Colonic mucosa (tissue), 4 donors: ENCODE results near the gene LEMD3. TPM values are rescaled to one million over a fixed set of nuclear protein-coding genes. Genes with fewer than 3 reads are reported as not detected.
A peak's percentile ranks its signal among the peaks of the same experiment; 100 is the strongest.

Source experiments
- DNase-seq: peaks from one replicate; pipeline ENCODE4 v3.0.0-alpha.2; 2020
- H3K27ac ChIP-seq: fragments of 200-600 bp; one replicate; pipeline ENCODE4 v1.8.0; 2021
- H3K27me3 ChIP-seq: fragments of 200-600 bp; one replicate; pipeline ENCODE4 v1.8.0; 2021
- H3K36me3 ChIP-seq: fragments of 200-600 bp; one replicate; pipeline ENCODE4 v1.8.0; 2021
- H3K4me1 ChIP-seq: fragments of 200-600 bp; one replicate; pipeline ENCODE4 v1.8.0; 2021; ENCODE audit warnings: mild to moderate bottlenecking
- H3K4me3 ChIP-seq: fragments of 200-600 bp; one replicate; pipeline ENCODE4 v1.8.0; 2021
- H3K9ac ChIP-seq, 2 donors: one replicate each; pipeline ENCODE4 v1.7.0; 2013; ENCODE audit warnings: control low read depth in 2 of 2, low read depth in 2 of 2, low read length in 2 of 2
- H3K9me3 ChIP-seq: fragments of 200-600 bp; one replicate; pipeline ENCODE4 v1.8.0; 2021
- intact Hi-C: fragments of 100-400 bp; cut with DNase I; formaldehyde crosslinking; loops from one replicate; pipeline ENCODE4 v1.14.1; 2022
- total RNA-seq, 2 donors: library from RNA; stranded (reverse); fragmentation: NEBNext Ultra II Directional in 1 of 2; extraction: Animal tissue kit (Norgen Biotek cat#: 25700) in 1 of 2; gene quantifications; one replicate each; pipeline ENCODE4 v1.2.1, GENCODE V29; 2021
- TF ChIP-seq, protein P1 (sequence below): fragments of 200-600 bp; IDR thresholded peaks from one replicate; pipeline ENCODE4 v1.8.0; 2022; ENCODE audit warnings: antibody characterized with exemption, mild to moderate bottlenecking
- donor health status: healthy.
- donor health status: DM: no; HTN: no; CAD: no.
- donor health status: DM: no; HTN: no; CAD: no.

The LEMD3 gene
- 10 to 100 TPM; 28.9 to 35.6 TPM for total RNA-seq

DNA sequence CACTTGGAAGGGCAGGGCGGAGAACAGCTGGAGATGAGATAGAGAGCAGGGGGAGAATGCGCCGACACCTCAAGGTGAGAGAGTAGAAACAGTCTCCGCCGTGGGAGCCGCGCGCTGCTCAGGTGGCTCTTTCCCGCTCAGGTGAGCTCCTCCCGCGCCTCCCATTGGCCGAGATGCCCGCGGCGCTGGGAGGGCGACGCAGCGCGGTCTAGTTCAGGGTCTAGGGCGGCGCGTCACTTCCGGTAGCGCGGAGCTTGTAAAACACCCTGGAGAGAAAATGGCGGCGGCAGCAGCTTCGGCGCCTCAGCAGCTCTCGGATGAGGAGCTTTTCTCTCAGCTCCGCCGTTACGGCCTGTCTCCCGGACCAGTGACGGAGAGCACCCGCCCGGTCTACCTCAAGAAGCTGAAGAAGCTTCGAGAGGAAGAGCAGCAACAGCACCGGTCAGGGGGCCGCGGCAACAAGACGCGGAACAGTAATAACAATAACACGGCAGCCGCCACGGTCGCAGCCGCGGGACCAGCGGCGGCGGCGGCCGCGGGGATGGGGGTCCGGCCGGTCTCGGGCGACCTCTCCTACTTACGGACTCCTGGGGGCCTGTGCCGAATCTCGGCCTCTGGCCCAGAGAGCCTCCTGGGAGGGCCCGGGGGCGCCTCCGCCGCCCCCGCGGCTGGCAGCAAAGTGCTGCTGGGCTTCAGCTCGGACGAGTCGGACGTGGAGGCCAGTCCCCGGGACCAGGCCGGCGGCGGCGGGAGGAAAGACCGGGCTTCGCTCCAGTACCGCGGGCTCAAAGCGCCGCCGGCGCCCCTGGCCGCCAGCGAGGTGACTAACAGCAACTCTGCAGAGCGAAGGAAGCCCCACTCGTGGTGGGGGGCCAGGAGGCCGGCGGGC, at the start of gene LEMD3:
Gene LEMD3, plus strand, starts transcription at position 264 of the 889 bp plus-strand sequence. Its CDS starts 14 bp downstream, at position 278.
- TF ChIP-seq, protein P1, sequence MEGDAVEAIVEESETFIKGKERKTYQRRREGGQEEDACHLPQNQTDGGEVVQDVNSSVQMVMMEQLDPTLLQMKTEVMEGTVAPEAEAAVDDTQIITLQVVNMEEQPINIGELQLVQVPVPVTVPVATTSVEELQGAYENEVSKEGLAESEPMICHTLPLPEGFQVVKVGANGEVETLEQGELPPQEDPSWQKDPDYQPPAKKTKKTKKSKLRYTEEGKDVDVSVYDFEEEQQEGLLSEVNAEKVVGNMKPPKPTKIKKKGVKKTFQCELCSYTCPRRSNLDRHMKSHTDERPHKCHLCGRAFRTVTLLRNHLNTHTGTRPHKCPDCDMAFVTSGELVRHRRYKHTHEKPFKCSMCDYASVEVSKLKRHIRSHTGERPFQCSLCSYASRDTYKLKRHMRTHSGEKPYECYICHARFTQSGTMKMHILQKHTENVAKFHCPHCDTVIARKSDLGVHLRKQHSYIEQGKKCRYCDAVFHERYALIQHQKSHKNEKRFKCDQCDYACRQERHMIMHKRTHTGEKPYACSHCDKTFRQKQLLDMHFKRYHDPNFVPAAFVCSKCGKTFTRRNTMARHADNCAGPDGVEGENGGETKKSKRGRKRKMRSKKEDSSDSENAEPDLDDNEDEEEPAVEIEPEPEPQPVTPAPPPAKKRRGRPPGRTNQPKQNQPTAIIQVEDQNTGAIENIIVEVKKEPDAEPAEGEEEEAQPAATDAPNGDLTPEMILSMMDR = no peak
- peak within 1 kb of the TSS; percentile 91 to 93 for H3K9ac ChIP-seq
- peaks cover 14% of the 10 kb centered on the region for H3K4me1 ChIP-seq
- peak; percentile 95 for DNase-seq
- no peaks in the 10 kb centered on the region for H3K36me3 ChIP-seq
- H3K4me3 ChIP-seq = peak within 1 kb of the TSS; percentile 89
- intact Hi-C loops = no loop called here
- peak within 1 kb of the TSS; percentile 90 for H3K27ac ChIP-seq
- H3K27me3 ChIP-seq = no peaks in the 10 kb centered on the region
- H3K9me3 ChIP-seq = no peaks in the 10 kb centered on the region

DNA sequence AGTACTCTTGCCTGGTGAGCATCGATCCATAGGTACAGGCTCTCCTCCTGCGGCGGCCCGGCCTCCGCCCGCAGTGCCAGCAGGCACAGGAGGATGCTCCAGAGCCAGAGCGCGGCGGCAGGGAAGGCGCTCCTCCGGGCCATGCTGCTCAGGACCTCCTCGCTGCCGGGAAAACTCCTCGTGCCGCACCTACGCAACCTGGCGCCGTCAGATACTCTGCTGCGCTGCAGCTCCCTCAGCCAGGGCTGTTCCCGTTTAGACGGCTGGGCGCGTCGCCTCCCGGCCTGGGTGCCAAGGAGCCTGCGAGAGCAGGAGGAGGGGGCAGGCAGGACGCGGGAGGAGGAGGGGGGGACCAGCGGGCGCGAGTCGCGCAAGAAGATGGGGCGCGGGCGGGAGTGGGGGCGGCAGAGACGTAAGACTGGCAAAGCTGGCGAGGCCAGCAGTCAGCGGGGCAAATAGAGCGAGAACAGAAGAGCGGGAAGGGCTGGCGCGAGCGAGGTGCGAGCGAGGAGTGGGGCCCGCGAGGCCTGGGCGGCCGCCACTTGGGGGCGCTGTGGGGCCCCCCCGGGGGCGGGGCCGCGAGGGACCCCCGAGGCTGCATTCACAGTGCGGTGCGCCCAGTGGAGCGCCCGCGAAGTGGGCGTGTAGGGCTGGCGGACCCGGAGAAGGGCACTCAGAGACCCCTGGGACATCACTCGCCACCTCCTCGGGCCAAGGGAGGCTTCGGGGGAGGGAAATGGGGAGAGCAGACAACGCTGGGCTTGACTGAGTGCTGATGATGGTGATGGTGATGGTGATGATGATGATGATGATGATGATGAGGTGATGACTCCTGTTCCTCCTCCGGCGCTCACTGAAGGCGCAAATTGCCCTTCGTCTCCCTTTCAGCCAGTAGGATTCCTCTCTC, 48.1 kb upstream of the LEMD3 start, which contains the start of gene WIF1:
Gene WIF1, minus strand, starts transcription at position 257 of the 907 bp plus-strand sequence. Its CDS starts 114 bp downstream, at position 143.
- Histone ChIP-seq H3K9me3 (no peaks in the 10 kb centered on the region), H3K4me1 (peaks cover 10% of the 10 kb centered on the region), H3K9ac (no peak within 1 kb of the TSS), H3K27ac (no peak within 1 kb of the TSS), H3K27me3 (peaks cover 36% of the 10 kb centered on the region), H3K36me3 (no peaks in the 10 kb centered on the region), H3K4me3 (peak within 1 kb of the TSS; percentile 19)
- TF ChIP-seq, protein P1 = peak; percentile 27
- intact Hi-C loops = loop anchor here (5.0 kb wide), 1 partner anchor 229 kb away; no protein-coding TSS in a partner anchor
- DNase-seq = no peak

DNA sequence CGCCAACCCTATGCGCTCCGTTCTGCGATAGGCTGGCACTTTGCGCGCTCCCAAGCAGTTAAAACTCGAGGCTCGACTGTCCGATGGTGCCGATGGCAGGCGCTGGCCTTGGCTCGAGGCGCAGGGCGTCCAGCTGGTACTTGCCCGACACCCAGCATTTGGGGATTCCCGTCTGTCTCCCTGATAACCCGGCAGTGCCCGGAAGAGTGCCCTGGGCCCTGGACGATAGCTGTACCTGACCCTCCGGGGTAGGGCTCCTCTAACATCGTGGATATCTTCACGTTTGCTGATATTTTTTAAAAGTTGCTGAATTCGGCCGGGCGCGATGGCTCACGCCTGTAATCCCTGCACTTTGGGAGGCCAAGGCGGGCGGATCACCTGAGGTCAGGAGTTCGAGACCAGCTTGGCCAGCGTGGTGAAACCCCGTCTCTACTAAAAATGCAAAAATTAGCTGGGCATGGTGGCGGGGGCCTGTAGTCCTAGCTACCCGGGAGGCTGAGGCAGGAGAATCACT, 47.4 kb upstream of the LEMD3 start:
- Histone ChIP-seq H3K9ac (no peak overlapping the region), H3K9me3 (no peaks in the 10 kb centered on the region), H3K27ac (no peak overlapping the region), H3K4me3 (no peak overlapping the region), H3K36me3 (no peaks in the 10 kb centered on the region), H3K27me3 (peaks cover 36% of the 10 kb centered on the region), H3K4me1 (peaks cover 10% of the 10 kb centered on the region)
- DNase-seq = no peak
- TF ChIP-seq, protein P1 = no peak
- intact Hi-C loops = loop anchor here (2.0 to 5.0 kb wide), 2 partner anchors 230 to 325 kb away; no protein-coding TSS in a partner anchor

DNA sequence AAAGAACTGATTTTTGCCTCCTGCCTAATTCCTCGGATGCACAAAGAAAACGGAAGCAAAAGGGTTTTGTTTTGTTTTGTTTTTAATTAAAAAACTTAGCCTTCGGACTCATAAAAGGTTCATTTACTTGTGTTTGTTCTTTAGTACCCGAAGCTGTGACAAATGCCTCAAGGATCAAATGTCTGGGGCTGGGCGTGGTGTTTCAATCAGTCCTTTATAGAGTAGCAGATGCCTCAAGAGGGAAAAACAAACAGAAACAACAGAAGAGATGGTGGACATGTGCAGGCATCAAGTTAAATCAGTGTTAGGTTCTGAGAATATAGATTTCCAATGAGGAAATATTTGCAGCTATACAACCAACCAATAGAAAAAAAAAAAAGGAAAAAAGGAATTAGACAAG, 46.7 kb upstream of the LEMD3 start:
- peaks cover 10% of the 10 kb centered on the region for H3K4me1 ChIP-seq
- no peak overlapping the region for H3K9ac ChIP-seq
- no peaks in the 10 kb centered on the region for H3K36me3 ChIP-seq
- H3K27me3 ChIP-seq = peaks cover 33% of the 10 kb centered on the region
- intact Hi-C loops = loop anchor here (2.0 to 5.0 kb wide), 2 partner anchors 230 to 326 kb away; no protein-coding TSS in a partner anchor
- TF ChIP-seq, protein P1 = no peak
- H3K27ac ChIP-seq = no peak overlapping the region
- no peaks in the 10 kb centered on the region for H3K9me3 ChIP-seq
- no peak for DNase-seq
- no peak overlapping the region for H3K4me3 ChIP-seq
